DOHH2 (cell line): ENCODE data around the gene IGF1R.

Experiments used
- EZH2phosphoT487 ChIP-seq: fragments of 200-600 bp; sonication (generic); IDR thresholded peaks from 2 replicates; pipeline ENCODE4 v1.6.1; 2017; ENCODE audit warnings: borderline replicate concordance, mild to moderate bottlenecking, antibody characterized with exemption, low read length, moderate library complexity, mixed read lengths
- TF ChIP-seq, protein P1 (sequence below): fragments of 200-600 bp; sonication (generic); IDR thresholded peaks from one replicate; pipeline ENCODE4 v1.5.1; 2014; ENCODE audit warnings: antibody characterized with exemption, mild to moderate bottlenecking, low read depth, low read length; ENCODE audit not compliant: poor library complexity, severe bottlenecking

DNA sequence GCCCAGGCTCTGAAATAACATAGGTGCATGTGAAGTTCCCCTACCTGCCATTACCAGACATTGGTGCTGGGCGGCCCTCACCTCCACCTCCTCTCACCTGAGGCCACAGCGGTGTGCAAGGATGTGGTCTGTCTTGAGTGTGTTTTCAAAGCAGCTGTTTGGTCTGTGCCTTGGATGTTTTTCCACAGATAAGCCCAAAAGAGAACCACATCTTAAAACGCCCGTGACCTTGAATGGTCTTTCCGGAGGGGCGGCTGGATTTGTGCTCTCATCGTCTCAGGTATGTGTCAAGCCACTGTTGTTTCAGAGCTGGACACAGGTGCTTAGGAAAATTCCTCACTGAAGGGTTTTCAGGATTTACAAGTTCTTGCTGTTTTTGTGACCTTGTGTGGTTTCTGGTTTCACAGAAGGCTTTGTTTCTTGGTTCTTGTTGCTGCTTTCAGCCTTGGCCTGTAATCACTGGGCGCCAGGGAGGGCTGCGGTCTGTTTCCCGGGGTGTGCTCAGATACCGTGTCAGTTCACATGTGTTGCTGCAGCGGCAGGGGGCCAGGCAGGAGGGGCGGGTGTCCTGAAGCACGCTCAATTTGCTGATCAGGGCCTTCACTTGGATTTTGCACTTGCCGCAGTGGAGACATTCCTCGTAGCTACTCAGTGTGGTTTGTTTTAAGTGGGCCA lies 128.4 kb downstream of the IGF1R start:
- TF ChIP-seq, protein P1, sequence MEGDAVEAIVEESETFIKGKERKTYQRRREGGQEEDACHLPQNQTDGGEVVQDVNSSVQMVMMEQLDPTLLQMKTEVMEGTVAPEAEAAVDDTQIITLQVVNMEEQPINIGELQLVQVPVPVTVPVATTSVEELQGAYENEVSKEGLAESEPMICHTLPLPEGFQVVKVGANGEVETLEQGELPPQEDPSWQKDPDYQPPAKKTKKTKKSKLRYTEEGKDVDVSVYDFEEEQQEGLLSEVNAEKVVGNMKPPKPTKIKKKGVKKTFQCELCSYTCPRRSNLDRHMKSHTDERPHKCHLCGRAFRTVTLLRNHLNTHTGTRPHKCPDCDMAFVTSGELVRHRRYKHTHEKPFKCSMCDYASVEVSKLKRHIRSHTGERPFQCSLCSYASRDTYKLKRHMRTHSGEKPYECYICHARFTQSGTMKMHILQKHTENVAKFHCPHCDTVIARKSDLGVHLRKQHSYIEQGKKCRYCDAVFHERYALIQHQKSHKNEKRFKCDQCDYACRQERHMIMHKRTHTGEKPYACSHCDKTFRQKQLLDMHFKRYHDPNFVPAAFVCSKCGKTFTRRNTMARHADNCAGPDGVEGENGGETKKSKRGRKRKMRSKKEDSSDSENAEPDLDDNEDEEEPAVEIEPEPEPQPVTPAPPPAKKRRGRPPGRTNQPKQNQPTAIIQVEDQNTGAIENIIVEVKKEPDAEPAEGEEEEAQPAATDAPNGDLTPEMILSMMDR, result no peak
- TF ChIP-seq EZH2phosphoT487, result no peak
